ENCODE measurements around the gene ZCCHC18. TPM values are rescaled to one million over a fixed set of nuclear protein-coding genes. Genes with fewer than 3 reads are reported as not detected.
"Not testable (repeated sequence)": the region's sequence is repeated elsewhere in the genome, so short reads cannot be mapped to it uniquely, and the experiment has no call there.

The ZCCHC18 gene
- 2.2 TPM for polyA plus RNA-seq (2012; ENCODE audit: insufficient read depth, insufficient read length, low read depth)

DNA sequence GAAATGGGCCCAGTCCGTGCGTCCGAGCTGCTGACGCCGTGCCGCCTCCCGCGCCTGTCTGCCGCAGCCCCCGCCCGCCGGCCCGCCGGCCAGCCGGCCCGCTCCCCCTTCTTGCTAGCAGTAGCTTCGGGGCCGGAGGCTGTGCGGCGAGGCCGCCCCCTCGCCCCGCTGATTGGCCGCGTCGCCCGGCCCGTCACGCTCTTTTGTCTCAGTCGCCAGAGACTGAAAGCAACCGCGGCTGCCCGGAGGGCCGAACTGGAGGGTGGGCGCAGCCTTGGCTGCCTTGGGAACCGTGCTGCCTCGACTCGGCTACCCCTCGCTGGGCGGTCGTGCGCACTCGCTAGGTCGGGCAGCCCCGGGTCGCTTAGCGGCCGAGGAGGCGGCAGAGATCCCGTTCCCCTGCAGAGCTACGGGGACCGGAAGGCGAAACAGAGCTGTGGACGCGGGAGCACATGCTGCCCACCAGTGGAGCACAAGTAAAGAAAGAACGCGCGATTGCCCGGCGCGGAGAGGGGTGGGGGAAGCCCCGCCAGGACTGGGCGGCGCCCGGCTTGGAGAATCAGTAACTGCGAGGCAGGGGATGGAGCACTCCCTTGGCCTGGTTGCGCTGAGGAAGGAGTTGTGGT lies at the start of gene ZCCHC18:
Gene ZCCHC18 (plus strand): TSS at position 198 of the 626 bp plus-strand sequence. CDS start 1,589 bp downstream, outside the sequence.
- Histone ChIP-seq H3K4me3 (ENCODE audit: low read depth, low read length) (peak within 1 kb of the TSS; percentile 61), H3K36me3 (no peaks in the 10 kb centered on the region), H3K9me3 (no peaks in the 10 kb centered on the region), H3K4me1 (no peaks in the 10 kb centered on the region), H3K27me3 (no peaks in the 10 kb centered on the region)
- DNase-seq = peak; percentile 80
- TF ChIP-seq, protein P1, sequence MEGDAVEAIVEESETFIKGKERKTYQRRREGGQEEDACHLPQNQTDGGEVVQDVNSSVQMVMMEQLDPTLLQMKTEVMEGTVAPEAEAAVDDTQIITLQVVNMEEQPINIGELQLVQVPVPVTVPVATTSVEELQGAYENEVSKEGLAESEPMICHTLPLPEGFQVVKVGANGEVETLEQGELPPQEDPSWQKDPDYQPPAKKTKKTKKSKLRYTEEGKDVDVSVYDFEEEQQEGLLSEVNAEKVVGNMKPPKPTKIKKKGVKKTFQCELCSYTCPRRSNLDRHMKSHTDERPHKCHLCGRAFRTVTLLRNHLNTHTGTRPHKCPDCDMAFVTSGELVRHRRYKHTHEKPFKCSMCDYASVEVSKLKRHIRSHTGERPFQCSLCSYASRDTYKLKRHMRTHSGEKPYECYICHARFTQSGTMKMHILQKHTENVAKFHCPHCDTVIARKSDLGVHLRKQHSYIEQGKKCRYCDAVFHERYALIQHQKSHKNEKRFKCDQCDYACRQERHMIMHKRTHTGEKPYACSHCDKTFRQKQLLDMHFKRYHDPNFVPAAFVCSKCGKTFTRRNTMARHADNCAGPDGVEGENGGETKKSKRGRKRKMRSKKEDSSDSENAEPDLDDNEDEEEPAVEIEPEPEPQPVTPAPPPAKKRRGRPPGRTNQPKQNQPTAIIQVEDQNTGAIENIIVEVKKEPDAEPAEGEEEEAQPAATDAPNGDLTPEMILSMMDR (IDR thresholded peaks at IDR 0.05; ENCODE audit: low read depth, low read length) = no peak

DNA sequence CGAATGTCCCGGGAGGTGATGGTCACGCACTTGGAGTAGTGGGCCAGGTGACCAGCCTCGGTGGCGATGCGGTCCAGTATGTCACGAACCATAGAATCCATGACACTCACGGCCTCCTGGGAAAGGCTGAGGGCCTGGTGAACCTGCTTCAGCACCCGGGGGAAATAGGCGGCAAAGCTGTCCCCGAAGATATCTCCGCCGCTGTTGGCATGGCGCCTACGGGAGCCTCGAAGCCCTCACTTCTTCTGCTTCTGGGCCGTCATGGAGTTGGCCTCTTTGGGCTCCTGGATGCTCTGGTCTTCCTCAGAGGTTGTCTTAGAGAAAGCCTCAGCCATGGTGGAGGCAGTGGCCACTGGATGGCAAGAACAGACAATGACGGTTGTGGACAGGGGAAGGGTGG lies 49.7 kb upstream of the ZCCHC18 start:
- not testable (repeated sequence) for H3K36me3 ChIP-seq; H3K4me3 ChIP-seq (ENCODE audit: low read depth, low read length); H3K9me3 ChIP-seq; DNase-seq; H3K4me1 ChIP-seq; H3K27me3 ChIP-seq

DNA sequence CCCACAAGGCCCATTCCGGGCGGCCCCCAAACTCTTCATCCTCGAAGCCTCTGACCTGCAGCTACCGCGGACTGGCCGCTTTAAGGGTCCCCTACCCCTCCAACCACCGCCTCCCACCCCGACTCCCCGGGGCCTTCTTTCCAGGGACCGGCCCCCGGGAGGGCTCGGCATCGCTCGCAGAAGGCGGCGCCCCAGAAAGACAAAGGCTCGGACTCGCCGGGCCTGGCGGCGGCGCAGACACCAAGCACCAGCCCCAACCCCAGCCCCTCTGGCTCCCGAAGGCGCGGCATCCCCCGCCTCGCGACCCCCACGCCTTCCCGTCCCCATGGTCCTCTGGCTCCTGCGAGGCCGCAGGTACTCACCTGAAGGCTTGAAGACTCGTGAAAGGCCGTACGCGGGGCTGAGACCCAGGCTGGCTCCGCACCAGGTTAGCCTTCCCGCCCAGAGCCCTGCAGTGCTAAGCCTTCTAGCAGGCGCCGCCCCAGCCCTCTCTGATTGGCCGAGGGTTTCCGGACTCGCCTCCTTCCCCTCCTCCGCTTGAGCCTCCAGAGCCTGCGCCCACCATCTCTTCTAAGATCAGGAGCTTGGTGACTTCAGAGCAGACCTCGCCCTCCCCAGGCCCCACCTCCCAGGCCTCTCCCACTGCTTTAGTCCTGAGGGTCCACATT lies 36.4 kb upstream of the ZCCHC18 start, which contains the start of gene TMSB15C:
Gene TMSB15C (minus strand): TSS at position 459 of the 668 bp plus-strand sequence.
- not testable (repeated sequence) for H3K36me3 ChIP-seq; H3K4me3 ChIP-seq (ENCODE audit: low read depth, low read length); H3K27me3 ChIP-seq; H3K9me3 ChIP-seq; DNase-seq; H3K4me1 ChIP-seq

DNA sequence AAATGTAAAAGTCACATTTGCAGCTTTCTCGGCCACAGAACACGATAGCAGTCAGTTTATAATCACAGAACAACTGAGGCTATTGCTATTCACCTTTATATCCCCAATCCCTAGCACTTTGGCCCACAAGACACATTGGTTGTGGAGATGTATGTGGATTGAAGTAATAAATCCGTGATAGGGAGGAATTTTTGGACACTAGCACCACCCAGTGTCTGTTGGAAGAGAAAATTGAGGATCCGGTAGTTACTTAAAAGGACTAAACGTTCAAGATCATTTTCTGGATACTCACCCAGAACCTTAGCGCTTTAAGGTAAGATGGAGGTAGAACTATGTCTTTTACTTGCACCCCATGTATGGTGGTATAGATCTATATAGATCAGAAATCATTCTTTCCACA lies 34.5 kb upstream of the ZCCHC18 start:
- H3K4me1 ChIP-seq; H3K27me3 ChIP-seq; DNase-seq; H3K9me3 ChIP-seq; H3K4me3 ChIP-seq (ENCODE audit: low read depth, low read length); H3K36me3 ChIP-seq: not testable (repeated sequence)

DNA sequence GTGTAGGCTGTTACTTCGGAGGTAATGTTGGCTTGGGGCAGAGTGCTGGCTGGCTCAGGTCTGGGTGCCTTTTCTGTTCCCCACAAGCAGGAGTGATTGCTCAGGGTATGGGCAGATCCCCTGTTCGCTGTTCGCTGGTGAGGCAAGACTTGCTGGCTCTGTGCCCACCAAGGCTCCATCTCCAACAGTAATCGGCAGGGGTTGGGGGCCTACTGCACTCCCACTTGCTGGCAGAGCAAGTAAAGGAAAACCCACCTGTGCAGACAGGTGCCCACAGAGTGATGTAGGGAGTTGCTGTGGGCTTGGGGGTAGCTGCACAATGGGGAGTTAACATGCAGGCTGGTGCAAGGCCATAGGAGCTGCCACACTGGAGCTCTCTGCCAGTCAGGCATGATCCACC lies 28.3 kb upstream of the ZCCHC18 start:
- no peak overlapping the region for H3K4me3 ChIP-seq (ENCODE audit: low read depth, low read length)
- DNase-seq = no peak
- H3K36me3 ChIP-seq = no peaks in the 10 kb centered on the region
- no peaks in the 10 kb centered on the region for H3K27me3 ChIP-seq
- H3K9me3 ChIP-seq = no peaks in the 10 kb centered on the region
- TF ChIP-seq, protein P1 (IDR thresholded peaks at IDR 0.05; ENCODE audit: low read depth, low read length) = no peak
- no peaks in the 10 kb centered on the region for H3K4me1 ChIP-seq

DNA sequence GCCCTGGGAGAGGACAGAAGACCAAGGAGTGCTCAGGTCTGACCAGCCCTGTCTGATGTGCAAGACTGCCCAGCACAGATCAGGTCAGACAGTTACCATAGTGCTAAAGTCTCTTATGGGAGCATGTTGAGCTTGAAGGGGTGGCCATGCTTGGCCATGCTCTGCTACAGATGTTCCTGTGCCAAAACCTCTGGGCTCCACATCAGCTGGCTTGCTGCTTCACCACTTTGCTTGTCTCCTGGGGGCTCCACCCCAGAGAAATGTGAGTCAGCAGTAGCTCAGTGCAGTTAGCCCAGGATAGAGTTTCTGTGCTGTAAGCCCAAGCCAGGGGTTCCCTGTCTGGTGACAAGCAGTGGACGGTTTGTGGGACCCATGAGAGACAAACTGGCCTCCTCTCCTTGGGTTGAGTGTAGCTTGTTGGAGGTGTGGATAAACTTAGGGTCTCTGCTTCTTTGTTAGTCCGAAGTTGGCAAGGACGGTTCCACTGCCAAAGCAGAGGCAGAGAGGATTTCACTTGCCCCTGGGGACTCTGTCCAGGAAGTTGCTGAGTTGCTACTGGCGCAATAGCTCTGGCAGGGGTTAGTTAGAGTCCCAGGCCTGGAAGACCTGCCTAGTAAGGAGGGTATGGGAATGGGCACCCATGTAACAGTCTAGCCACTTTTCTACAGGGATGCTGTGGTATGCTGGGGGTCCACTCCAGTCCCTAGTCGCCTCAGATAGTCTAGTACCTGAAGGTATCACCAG lies 27.6 kb upstream of the ZCCHC18 start:
- H3K27me3 ChIP-seq = no peaks in the 10 kb centered on the region
- TF ChIP-seq, protein P1 (IDR thresholded peaks at IDR 0.05; ENCODE audit: low read depth, low read length) = no peak

DNA sequence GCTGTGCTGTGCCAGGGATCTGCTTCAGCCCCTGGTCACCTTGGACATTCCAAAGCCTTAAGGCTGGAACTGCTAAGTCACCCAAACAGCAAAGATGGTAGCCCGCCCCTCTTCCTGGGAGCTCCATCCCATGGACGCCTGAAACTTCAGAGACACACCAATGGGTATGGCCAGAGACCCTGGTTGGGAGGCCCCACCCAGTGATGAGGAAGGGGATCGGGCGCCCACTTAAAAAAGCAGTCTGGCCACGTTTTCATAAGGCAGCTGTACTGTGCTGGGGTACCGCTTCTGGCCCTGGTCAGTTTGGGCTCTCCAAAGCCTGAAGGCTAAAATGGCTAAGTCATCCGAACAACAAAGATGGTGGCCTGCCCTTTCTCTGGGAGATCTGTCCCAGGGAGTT lies 26.8 kb upstream of the ZCCHC18 start:
- TF ChIP-seq, protein P1 (IDR thresholded peaks at IDR 0.05; ENCODE audit: low read depth, low read length) = no peak
- Histone ChIP-seq H3K27me3 (no peaks in the 10 kb centered on the region), H3K4me1 (no peaks in the 10 kb centered on the region), H3K36me3 (no peaks in the 10 kb centered on the region), H3K4me3 (ENCODE audit: low read depth, low read length) (no peak overlapping the region), H3K9me3 (no peaks in the 10 kb centered on the region)
- no peak for DNase-seq

More for the DNA sequence above, 27.6 kb upstream of the ZCCHC18 start:
- H3K36me3 ChIP-seq = no peaks in the 10 kb centered on the region
- no peaks in the 10 kb centered on the region for H3K9me3 ChIP-seq
- no peak for DNase-seq
- H3K4me1 ChIP-seq = no peaks in the 10 kb centered on the region
- no peak overlapping the region for H3K4me3 ChIP-seq (ENCODE audit: low read depth, low read length)
